GM18907 (cell line): ENCODE measurements around the gene SLC25A19.

ENCODE experiments used
- ATAC-seq: cut with Tn5 transposase; IDR thresholded peaks from one replicate; pipeline ENCODE4 v1.9.1; 2021; ENCODE audit warnings: mild to moderate bottlenecking, moderate library complexity; ENCODE audit not compliant: unreplicated experiment

The SLC25A19 gene

DNA sequence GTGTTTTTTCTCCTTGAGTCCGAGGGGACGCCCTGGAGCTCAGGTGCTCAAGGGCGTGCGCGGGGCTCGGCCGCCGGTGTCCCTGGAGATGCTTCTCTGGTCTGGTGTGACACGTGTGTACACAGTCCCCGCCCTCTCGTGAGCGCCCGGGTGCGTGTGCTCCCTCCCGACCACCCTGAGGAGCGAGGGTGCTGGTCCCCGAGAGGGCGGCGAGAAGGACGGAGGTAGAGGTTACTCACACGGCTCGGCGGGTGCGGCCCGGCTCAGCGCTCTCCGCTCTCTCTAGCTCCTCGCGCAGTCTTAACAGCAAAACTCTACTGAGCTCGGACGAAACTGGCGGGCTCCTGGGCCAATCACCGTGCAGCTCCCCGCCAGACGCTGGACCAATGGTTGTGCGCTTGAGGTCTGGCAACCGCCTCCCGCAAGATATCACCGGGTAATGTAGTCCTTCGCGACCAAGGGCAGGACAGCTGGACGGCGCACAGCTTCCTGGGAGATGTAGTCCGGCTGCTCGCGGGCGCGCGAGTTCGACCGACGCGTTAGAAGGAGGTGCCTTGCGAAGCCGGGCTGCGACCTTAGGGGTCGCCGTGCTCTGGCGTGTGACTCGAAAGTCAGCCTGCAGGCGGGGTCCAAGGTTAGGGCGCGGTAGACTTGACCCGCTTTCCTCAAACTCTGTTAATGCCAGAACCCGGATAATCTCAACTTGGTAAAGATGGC is at the start of gene SLC25A19:
Gene SLC25A19 (minus strand): TSS at position 319 of the 717 bp plus-strand sequence. CDS start 2,669 bp downstream, outside the sequence.
- peak; percentile 90 for ATAC-seq

DNA sequence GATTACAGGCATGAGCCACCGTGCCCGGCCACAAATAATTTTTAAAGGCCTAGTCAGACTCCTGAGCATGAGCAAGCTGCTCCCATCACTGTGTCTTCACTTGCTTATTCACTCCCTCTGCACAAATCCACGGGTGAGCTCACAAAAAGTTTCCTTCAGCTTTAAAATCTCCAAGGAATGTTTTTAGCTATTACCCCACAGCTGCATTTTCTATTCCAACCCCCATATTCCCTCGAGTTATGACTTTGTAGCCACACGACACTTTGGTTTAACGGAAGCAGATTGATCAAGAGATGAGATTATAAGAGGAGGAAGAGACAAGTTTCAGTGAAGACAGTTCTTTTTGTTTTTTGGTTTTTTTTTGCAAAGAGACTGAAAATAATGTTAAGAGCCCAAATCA is 49.1 kb upstream of the SLC25A19 start:
- no peak for ATAC-seq

DNA sequence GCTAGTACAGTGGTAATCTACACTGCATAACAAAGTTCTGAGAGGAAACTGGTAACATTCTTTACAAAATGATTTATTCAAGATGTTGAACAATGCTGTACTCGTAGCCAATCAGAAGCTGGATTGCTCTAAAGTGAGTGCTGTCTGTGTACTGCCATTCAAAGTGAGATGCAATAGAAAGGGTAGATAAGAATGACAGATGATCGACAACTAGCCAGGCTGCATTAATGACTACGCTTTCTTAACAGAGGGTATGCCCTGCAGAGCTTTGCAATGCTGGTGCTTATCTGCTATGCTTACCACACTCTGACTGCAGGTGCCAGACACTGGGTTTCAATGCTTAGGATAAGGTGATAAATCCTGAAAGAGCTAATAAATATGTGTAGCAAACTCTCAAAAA is 46.1 kb upstream of the SLC25A19 start:
- ATAC-seq, result no peak

DNA sequence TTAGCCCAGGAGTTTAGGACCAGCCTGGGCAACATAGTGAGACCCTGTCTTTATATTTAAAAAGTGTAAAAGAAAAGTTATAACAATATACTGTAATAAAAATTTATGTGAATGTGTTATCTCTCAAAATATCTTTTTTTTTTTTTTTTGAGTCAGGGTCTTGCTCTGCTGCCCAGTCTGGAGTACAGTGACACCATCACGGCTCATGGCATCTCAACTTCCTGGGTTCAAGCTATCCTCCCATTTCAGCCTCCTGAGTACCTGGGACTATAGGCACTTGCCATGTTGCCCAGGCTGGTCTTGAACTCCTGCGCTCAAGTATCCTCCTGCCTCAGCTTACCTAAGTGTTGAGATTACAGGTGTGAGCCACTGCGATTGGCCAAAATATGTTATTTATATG is 45.5 kb upstream of the SLC25A19 start:
- no peak for ATAC-seq

DNA sequence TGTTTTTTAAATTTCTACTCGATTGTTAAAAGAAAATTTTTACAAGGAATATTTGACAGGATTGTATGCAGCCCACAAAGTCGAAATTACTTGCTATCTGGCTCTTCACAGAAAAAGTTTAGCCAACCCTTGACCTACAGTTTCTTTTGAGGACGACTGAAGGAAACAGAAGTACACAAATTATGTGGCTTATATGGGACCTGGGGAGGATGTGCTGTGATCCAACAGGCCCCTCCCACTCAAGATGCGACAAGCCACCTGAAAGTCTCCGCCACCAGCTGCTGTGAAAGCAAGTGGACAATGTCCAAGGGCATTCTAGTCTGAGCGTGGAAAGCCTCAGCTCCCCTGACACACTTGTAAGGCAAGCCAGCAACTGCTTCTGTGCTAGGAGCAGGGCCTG is 42.4 kb upstream of the SLC25A19 start:
- ATAC-seq, result no peak

DNA sequence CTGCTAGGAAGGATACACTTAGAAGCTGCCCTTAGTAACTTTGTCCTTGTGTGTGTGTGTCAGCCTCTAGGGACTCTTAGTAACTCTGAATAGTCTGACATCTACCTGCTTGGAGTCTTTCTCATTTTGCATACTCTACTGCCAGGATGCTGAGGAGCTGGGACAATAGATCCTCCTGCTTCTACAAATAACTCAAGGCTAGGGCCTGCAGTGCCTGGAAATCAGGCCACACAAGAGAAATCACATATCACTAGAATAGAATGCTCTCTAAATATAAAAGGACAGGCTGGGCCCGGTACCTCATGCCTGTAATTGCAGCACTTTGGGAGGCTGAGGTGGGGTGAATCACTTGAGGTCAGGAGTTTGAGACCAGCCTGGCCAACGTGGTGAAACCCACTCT is 38.5 kb upstream of the SLC25A19 start:
- ATAC-seq, result no peak

DNA sequence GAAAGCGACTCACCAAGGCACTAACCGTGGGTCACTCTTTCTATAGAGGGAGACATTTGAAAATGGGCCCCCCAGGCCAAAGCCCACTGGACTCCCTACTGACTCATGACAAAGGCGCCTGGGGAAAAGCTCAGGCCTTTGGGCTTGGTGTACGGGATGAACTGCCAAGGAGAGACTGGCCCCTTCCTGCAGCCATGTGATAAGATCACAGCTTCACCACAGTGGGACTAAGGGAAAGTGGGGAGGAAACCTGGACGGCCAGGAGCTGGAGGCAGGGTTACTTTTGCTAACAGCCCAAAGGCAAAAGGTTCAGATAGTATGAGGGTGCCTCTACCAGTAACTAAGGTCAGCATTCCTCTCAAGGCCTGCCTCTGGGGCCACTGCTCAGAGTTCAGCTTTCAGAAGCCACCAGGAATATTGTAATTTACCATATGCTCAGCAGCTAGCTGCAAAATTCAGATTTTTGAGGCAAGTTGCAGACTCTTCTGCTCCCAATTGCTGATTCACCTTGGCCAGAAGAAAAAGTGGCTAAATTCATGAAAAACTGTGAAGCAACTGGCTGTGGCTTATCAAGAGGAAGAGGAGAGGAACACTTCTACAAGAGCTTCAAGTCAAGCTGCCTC is 37.1 kb upstream of the SLC25A19 start:
- ATAC-seq, result no peak

DNA sequence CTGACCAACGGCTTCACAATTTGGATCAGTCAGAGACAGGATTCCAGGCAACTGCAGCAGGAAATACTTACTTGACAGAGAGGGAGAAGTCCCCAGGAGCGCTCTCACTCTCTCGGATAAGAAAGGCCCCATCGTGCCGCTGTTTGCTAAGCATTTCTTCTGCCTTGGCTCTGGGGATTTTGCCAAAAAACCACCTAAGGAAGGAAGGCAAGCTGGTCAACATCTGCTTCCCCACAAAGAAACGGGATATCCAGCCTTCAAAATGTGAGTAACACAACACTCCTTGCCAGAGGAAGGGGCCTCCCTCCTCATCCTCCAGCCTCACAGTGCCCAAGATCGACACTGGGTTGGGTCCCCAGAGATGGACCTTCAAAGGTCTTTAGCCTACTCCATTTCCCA is 36.6 kb upstream of the SLC25A19 start:
- ATAC-seq, result no peak

DNA sequence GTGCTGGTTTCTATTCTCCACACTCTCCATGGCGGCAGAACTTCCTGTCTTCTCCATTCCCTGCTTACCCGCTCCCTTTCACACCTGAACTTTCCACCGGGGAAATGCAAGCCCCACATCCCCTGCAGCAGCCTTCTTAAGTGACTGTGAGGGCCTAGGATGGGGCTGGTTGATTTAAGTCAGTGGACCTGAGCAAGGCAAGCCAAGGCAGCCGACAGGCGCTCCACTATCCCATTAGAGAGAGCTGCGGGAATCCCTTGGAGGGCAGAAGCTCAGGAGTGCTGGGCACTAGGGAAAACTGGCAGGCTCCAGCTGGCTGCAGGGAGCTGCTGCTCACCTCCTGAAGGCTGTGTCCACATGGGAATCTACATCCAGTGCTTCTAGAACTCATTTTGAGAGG is 36.1 kb upstream of the SLC25A19 start:
- ATAC-seq, result no peak

DNA sequence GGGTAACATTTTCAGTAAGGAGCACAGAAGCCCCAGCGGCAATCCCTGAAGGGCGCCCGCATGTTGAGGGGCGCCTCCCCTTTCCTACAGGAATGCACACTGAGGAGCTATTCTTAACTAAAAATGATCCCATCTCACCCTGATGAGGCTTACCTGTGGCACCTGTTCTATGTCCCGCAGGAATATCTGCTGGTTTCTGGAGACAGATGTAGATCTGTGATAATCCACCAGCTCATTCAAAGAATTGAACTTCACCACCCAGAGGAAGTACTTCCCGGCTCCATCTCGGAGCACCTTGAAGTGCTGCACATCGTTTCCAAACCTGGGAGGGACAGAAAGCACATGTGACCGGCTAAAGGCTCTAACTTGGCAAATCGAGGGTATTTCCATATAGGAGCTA is 32.3 kb upstream of the SLC25A19 start:
- ATAC-seq, result no peak

DNA sequence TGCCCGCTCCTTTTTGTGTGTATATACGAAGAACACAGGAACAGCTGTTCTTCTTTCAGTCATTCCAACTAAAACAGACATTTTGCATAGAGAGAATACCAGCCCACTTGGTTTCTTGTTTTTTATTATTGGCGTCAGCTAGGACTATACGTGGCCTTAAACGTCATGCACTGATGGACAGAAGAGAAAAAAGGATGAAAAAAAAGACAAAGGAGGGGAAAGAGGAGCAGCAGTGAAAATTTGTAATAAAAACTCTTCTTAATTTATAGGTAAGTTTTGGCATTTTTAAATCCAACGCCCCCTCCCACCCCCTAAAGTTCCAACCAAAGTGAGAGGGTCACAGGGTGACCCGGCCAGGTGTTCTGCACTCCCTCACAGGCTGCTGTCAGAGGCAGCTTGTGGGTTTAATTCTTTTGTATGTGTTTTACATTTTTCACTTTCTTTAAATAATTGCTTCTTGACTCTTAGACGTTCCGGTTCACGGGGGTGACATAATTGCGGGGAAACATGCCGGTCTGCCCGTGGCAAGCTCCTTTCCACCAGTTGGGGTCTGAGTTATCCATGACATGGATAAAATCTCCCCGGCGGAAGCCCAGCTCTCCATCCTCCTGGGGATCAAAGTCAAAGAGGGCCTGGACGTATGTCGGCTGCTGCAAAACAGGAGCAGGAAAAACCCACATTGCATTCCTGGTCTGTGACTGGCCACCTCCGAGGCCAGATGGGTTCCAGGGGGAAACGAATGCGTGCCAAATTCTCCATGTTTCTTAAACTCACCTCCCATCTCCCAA is 30.9 kb upstream of the SLC25A19 start:
- ATAC-seq, result peak; percentile 53

DNA sequence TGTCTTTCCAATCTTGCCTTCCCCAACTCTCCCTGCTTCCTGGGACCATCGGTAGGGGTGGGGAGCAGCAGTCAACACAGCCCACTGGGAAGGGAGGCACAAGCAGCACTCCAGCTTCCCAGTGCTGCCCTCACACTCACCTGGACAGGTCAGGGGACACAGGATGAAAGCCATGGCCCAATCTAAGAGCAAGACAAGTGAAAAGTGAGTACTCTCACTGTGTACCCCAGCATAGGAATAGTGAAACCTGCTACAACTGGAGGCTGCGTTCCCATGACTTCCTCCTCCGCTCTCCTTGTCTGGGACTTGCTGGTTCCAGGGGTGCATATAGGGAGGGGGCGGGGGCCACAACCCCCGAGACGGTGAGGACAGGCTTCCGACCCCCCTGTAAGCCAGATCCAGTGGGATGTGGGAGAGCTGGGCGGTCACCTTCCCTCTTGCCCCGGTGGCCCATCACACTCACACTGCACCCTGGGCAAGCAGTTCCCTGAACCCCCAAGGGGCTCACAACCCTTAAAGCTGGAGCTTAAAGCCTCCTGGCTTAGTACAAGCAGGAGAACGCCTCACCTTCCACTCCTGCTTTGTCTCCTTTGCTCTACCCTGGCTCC is 29.5 kb upstream of the SLC25A19 start:
- ATAC-seq, result no peak

DNA sequence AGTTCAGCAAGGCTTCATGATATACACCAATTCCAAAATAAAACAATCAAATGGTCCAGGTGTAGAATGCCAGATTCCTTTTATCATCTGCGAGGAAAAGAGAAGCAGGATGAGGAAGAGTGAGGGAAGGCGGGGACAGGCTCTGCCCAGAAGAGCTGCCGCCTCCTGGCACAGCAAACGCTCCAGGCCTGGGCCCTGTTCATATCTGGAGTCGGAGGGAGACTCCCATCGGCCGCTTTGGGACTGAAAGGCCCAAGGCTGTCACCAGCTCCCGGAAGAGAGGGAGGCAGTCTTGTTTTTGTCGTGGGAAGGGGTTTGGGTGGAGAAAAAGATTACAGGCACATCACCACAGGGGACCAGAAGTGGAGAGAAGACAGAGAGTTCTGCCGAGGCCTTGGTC is 29.0 kb upstream of the SLC25A19 start:
- ATAC-seq, result no peak

DNA sequence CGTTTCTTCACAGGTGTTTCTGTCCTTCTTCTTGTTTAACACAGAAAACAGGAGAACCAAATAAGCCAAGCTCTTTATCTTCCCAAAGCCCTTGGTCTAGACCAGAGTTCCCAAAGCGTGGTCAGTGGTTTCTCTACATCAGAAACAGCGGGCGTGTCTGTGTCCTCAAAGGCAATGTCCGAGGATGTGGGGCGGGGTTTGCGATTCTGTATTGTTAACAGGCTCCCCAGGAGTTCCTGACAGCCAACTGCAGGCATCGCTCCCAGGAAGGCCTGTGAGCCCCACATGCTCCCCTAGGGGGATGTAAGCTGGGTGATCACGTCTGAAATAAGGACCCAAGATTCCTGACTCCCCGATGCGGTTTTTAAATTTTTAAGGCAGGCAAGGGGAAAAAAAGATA is 28.4 kb upstream of the SLC25A19 start:
- ATAC-seq, result no peak

DNA sequence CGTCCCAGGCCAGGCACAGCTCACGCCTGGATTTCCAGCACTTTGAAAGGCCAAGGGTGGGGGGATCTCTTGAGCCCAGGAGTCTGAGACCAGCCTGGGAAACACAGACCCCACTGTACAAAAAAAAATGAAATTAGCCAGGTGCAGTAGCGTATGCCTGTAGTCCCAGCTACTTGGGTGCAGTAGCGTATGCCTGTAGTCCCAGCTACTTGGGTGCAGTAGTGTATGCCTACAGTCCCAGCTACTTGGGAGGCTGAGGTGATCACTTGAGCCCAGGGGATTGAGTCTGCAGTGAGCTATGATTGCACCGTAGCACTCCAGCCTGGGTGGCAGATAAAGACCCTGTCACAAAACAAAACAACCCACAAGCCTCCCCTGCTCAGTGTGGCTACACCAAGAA is 27.0 kb upstream of the SLC25A19 start:
- ATAC-seq, result no peak

DNA sequence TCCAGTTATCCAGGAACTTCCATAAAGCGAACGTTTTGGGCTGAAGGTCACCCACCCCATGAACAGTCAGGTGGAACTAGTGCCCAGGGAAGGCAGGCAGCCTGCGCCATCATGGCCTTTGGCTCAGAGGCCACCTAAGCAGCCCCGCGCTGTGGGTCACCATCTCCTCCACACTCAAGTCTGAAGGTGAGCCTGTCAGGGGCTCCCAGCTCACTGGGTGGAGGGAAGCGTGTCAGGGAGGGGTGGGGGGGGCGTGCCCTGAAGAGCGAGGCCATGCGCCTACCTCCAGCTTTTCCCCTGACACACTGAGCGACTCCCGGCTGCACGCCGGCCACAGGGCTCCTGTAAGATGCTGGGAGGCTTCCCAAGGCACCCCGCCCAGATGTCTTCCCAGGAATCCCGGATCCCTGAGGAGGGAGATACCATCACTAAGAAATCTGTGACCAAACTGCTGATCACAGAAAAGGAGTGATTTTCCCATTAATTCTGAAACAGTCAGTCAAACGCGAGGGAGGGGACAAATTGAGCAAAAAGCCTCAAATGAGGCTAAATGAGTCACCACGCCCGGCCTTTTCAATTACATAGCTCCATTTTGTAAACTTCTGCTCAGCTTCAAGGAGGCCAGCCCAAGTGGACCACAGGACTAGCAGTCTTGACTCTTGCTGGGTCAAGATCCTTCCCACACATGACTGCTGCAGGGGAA is 26.5 kb upstream of the SLC25A19 start:
- no peak for ATAC-seq

DNA sequence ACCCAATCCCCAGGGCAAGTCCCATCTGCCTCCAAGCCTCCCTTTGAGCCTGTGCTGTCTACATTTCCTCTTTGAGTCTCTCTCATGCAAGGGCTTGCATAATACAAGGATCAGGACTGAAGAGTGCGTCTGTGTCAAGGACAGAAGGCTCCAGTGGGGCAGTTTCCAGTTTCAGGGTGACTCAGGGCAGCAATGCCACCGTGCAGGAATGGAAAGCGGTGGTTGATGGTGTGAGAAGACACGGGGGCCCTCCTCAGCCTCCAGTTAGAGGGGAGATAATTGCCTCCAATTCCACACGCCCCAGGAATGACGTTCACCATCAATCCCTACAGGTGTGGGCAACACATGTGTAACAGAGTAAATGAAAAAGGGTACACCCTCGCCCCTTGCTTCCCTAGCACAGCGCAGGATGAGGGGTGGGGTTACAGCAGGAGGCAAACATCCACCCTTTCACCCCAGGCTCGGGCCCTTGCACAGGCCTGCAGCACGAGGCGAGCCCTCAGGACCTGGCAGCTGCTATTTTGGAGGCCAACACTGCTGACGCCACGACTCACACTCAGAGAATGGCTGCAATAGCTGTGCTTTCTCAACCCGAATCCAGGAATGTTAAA is 24.8 kb upstream of the SLC25A19 start:
- ATAC-seq, result peak; percentile 31

DNA sequence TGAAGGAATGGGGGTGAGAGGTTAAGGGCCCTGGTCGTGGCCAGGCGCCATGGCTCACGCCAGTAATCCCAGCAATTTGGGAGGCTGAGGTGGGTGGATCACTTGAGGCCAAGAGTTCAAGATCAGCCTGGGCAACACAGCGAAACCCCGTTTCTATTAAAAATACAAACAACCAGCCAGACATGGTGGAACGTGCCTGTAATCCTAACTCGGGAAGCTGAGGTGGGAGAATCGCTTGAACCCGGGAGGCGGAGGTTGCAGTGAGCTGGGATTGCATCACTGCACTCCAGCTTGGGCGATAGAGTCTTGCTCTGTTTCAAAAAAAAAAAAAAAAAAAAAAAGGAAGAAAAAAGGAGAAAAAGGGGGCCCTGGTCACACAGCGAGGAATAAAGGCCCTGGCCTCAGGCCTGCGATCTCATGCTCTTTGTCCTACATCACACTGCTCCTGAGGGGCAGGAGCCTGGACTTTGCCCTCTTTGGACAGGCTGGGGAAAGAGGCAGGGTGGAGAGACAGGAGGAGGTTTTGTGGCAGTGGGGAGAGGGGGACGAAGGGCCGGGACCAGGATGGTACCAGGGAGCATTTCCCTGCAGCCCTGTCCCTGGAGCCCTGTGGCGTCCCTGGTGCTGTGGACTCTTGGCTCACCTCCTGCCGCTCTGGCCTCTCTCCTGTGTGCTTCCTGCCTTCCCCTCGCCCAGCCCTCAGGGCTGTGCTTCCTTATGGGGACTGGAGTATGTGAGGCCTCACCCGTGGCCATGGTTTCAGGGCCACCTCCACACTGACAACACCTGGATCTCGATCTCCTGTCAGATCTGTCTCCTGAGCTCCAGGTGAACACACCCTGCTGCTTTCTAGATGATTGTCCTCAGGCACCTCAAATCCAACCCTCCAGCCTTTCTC is 19.7 kb upstream of the SLC25A19 start:
- no peak for ATAC-seq

DNA sequence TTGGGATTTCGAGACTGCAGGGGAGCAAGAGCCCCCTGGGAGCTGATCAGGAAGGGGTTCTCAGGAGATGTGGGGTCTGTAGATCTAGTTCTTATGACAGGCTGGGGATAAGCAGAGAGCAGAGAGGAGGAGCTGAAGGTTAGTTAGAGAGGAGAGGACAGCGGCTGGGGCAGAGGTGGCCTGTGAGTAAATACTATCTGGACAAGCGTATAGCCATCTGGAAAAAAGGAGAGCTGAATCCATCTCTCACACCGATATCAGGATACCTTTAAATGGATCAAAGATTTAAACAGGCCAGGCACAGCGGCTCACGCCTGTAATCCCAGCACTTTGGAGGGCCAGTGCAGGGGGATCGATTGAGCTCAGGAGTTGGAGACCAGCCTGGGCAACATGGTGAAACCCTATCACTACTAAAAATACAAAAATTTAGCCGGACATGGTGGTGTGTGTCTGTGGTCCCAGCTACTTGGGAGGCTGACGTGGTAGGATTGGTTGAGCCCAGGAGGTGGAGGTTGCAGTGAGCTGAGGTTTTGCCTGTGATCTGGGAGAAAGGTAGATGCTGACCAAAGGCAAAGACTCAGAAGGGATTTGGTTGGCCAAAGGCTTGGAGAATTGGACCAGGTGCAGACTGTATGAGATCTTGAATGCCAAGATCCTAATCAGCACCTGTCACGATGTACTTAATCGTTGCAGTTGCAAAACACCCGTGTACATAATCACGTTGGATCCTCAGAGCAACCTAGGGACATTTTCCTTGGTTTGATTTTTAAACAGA is 18.9 kb upstream of the SLC25A19 start:
- no peak for ATAC-seq
